ENCODE results near the gene PLRG1.
A peak's percentile ranks its signal among the peaks of the same experiment; 100 is the strongest.
"Not testable (repeated sequence)": the region's sequence is repeated elsewhere in the genome, so short reads cannot be mapped to it uniquely, and the experiment has no call there.

The PLRG1 gene
- 41.3 reads per million, percentile 64 among the genes with 10 or more reads in this experiment for total RNA-seq

- peak; percentile 96 for DNase-seq
Measured at GRCh38 chr4:154549894-154550790, at the start of gene PLRG1. Gene PLRG1, minus strand, starts transcription at chr4:154550400. Its CDS starts 92 bp downstream, at chr4:154550308.

- DNase-seq, result no peak
Measured at GRCh38 chr4:154597798-154598774, 47.9 kb upstream of the PLRG1 start.

- not testable (repeated sequence) for DNase-seq
Measured at GRCh38 chr4:154597281-154597680, 47.1 kb upstream of the PLRG1 start.

GRCh38 chr4:154595807-154596206 is 45.6 kb upstream of the PLRG1 start:
- no peak for DNase-seq

GRCh38 chr4:154594343-154594742 is 44.1 kb upstream of the PLRG1 start:
- not testable (repeated sequence) for DNase-seq

- no peak for DNase-seq
Measured at GRCh38 chr4:154593868-154594267, 43.7 kb upstream of the PLRG1 start.

GRCh38 chr4:154591890-154592289 is 41.7 kb upstream of the PLRG1 start:
- no peak for DNase-seq

- DNase-seq, result no peak
Measured at GRCh38 chr4:154590329-154591006, 40.3 kb upstream of the PLRG1 start, which contains the start of gene FGA. Gene FGA, minus strand, starts transcription at chr4:154590742. Its CDS starts 55 bp downstream, at chr4:154590687.

- no peak for DNase-seq
Measured at GRCh38 chr4:154589296-154590197, 39.3 kb upstream of the PLRG1 start.

GRCh38 chr4:154588198-154588597 is 38.0 kb upstream of the PLRG1 start:
- no peak for DNase-seq

- no peak for DNase-seq
Measured at GRCh38 chr4:154586296-154587033, 36.3 kb upstream of the PLRG1 start.

GRCh38 chr4:154585369-154586018 is 35.3 kb upstream of the PLRG1 start:
- no peak for DNase-seq

GRCh38 chr4:154584259-154584658 is 34.1 kb upstream of the PLRG1 start:
- no peak for DNase-seq

GRCh38 chr4:154583677-154584076 is 33.5 kb upstream of the PLRG1 start:
- DNase-seq, result no peak

GRCh38 chr4:154583230-154583629 is 33.0 kb upstream of the PLRG1 start:
- no peak for DNase-seq

- DNase-seq, result no peak
Measured at GRCh38 chr4:154582723-154583122, 32.5 kb upstream of the PLRG1 start.

- no peak for DNase-seq
Measured at GRCh38 chr4:154579927-154580326, 29.7 kb upstream of the PLRG1 start.

- DNase-seq, result no peak
Measured at GRCh38 chr4:154578919-154579318, 28.7 kb upstream of the PLRG1 start.

- no peak for DNase-seq
Measured at GRCh38 chr4:154577324-154577723, 27.1 kb upstream of the PLRG1 start.

- DNase-seq, result no peak
Measured at GRCh38 chr4:154574311-154574710, 24.1 kb upstream of the PLRG1 start.

Measured in effector CD4-positive, alpha-beta T cell (primary cell).